HG03025 (cell line): ENCODE results near the gene LRTM2.

Experiments used
- ATAC-seq: cut with Tn5 transposase; IDR thresholded peaks from one replicate; pipeline ENCODE4 v1.9.1; 2021; ENCODE audit warnings: mild to moderate bottlenecking, moderate library complexity; ENCODE audit not compliant: unreplicated experiment, low FRiP score

LRTM2 gene

DNA sequence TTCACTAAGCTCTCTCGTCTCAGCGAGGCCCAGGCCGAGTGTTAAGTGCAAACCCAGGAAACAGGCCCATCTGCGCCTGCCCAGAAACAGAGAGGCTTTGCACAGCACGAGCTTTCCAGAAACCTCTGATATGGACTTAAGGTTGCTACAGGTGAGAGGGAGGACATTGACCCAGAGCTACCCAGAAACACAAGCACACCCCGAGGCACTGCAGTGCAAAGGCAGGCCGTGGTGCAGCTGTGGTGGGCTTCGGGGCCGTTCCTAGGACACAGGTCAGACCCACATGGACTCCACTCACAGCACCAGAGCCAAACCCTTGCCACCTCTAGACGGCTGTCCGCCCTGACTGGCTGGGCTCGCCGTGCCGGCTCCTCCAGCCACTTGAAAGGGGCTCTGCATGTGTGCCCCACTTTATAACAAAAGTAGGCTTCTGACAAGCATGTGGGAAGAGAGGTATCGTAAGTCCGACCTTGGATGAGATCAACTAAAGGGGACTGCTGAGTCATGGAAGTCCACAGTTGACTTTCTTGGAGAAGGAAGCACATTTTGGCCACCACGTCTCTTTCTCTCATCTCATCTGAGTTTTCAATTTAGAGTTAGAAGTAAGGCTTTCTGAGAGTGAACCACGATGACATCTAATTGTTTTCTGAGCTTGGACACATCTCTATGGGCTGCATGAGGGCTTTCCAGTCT is 59.9 kb downstream of the LRTM2 start:
- no peak for ATAC-seq

DNA sequence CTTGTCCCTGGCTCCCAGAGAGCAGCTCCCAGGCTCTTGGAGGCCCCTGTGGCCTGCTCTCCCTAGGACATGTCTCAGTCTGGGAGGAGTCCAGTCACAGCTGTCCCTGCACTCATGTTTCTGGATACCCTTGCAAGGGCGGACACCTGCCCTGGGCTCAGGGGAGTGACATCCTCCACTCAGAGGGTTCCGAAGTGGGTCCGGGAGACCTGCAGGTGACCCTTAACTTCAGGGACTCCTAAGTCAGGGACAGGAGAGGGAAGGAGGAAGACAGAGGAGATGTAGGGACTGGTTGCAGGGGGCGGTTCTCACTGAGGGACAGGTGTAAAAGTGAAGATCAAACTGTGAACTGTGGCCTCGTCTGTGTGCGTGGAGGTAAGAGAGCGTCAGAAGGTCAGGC is 60.5 kb downstream of the LRTM2 start:
- no peak for ATAC-seq

DNA sequence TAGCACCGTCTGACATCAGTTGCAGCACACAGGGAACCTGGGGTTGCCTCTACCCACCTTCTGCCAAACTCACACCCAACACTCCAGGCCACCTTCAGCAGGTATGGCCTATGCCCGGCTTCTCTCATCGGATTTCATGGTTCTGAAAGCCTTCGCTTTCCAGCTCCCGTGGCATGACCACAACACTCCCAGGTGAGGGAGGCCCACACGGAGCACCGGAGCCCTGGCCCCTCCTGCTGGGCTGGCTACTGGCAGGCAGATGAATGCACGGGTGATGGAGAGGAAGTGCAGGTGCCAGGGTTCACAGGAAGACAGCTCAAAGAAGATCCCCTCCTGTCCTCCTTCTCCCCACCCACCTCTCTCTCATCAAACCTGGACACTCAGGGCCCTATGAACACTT is 60.9 kb downstream of the LRTM2 start:
- ATAC-seq = no peak

DNA sequence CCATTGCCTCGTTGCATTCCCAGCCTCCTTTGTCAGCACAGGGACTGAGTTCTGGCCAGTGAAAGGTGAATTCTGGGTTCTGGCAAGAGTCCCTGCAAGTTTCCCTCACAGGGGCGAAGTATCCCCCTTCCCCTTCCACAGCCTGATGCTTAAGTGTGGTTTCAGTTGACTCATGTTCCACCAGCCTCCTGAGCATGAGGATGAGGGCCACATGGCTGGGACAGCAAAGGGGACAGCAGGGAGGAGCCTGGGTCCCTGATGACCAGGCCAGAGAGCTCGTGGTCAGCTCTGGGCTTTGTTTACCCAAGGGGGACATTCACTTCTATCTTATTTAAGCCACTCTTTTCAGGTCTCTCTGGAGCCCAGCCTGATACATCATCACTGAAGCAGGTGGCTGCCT is 61.6 kb downstream of the LRTM2 start:
- ATAC-seq = no peak

DNA sequence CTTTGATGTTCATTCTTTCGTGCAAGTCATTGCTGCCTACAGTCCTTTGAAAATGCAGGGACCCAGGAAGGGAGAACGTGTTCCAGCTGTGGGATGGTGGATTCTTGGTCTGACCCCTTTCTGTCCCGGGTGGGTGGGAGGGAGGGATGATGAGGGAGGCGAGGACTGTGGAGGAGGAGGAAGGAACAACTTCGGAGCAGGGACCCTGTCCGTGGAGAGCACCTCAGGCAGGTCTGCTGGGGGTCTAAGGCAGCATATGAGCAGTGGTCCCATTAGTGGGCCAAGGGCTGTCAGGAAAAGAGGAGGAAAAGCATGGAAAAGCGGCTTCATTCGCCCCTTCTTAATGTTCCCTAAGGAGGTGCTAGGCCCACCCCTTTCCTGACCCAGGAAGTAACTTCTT is 62.0 kb downstream of the LRTM2 start:
- ATAC-seq = no peak

DNA sequence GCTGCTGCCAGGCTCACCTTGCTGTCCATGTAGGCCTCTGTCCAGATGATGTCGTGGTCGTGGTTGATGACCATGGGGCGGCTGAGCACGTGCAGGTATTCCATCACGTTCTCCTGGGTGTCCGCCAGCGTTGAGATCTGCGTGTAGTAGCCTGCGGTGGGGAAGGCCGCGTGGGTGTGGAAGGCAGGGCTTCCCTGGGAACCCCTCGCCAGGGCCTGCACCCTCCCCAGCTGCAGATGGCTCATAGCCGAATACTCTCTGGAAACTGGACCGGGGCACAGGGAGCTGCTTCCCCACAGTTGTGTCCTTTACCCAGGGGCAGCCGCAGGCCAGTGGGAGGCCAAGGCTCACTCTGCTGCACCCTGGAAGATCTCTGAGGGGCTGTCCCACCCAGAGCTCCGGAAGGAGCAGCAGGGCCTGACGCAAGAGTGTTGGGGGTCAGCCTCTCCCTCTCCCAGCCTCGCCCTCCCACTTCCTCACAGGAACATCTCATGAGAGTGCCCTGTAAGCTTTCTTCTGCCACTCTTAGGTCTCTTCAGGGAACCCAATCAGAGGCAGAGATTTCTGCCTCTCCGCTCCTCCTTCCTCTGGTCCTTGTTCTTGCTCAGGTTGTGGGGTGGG is 62.6 kb downstream of the LRTM2 start:
- no peak for ATAC-seq

DNA sequence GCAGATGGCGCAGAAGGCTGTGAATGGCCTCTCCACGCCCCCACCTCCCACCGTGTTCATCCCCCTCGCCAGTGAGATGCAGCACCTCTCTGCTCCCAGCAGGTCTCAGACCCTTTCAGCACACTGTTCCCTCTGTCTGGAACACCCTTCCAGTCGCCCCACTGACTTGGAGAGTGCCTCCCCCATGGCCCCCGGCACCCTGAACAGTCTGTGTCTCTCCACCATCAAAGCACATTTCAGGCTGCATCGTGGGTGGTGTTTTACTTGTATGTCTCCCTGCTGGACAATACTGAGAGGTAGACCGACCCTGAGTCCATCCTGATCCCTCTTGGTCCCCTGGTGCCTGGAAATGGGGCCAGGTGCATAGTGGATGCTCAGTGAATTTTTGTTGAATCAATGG is 63.1 kb downstream of the LRTM2 start:
- no peak for ATAC-seq

DNA sequence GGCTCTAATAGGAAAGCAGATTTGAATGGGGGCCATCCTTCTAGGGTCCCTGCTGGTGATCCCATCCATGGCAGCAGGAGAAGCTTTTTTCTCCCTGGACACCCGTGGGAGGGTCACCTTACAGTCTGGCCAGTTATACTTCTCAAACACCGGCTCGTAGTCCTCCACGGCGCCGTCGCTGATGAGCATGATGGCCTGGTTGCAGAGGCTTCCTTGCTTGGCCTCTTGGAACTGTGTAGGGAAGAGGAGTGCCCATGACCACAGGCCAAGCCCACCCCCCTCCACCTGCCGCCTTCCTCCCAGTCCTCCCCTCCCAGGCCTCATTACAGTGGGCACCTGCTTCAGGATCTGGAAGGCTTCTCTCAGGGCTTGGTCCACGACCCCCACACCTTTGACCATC is 64.3 kb downstream of the LRTM2 start:
- ATAC-seq = no peak

DNA sequence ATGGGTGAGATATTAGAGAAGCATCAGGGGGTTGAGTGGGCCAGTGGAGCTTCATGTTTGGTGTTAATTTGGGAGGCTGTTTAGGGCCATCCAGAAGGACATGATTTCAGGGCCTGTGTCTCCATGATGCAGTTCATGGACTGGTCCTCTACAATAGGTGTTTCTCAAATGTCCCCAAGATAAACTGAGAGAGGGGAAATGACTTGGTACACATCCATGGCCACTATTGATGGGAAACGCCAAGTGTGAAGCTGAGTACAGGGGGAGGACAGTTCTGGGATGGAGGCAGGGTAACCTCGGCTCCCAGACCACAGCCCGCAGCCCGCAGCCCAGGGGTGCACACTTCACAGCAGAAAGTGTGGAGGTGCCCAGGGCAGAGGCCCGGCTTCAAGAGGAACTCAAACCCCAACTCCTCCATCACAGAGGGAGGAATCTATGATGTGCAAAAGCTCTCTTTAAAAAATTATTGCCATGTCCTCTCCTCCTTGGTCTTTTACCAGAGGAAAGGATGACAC is 64.8 kb downstream of the LRTM2 start:
- no peak for ATAC-seq

DNA sequence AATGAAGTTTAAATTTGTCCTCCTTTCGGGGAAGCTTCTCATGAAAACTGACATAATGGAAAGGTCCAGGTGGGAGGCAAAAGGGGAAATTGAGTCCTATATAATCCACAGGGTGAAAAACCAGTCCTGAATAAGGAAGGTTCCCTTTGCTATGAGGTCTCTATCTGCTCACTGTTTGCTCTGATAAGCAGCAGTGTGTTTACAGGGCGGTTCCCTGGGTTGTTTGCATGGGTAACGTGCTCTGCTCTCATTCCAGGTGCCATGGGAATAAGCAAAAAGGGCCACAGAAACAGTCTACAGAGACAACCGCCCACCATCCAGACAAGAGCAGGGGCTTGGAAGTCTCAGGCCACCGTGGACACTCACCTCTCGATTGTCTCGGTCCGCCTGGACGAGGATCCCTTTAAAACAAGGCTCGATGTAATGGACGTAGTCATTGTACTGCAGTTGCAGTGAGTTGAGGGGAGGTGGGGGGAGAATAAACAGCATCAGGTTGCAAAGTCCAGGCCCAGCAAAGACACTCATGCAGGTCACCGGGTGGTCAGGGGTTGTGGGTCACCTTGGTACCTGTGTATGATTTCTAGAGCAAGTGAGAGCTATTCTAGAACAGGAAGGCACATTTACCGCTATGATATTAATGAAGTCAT is 65.4 kb downstream of the LRTM2 start:
- no peak for ATAC-seq
